IPS DF 4.7 (cell line): ENCODE results near the gene CFAP119.

Experiments
- DNase-seq: peaks from one replicate; pipeline ENCODE4 v3.0.0-alpha.2; 2013; ENCODE audit warnings: low spot score; ENCODE audit errors: extremely low read depth

Gene CFAP119

DNA sequence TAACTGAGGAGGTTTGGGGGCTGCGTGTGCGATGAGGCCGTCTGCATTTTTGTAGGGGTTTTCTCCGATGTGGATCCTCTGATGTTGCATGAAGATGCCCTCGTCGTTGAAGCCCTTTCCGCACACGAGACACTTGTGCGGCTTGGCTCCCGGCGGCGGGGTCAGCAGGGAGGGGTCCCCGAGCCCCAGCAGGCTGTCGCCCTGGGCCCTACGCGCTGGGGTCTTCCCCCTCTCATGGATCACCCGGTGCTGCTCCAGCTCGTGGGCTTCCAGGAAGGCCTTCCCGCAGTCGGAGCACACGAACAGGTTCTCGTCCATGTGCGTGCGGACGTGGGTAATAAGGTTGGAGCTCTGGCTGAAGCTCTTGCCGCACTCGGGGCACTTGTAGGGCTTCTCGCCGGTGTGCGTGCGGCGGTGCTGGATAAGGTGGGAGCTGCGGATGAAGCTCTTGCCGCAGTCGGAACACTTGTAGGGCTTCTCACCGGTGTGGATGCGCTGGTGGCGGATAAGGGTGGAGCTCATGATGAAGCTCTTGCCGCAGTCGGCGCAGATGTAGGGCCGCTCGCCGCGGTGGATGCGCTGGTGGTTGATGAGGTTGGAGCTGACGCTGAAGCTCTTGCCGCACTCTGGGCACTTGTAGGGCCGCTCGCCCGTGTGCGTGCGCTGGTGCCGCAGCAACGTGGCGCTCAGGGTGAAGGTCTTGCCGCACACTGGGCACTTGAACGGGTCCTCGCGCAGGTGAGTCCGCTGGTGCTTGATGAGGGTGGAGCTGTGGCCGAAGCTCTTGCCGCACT is 20.8 kb upstream of the CFAP119 start:
- no peak for DNase-seq

DNA sequence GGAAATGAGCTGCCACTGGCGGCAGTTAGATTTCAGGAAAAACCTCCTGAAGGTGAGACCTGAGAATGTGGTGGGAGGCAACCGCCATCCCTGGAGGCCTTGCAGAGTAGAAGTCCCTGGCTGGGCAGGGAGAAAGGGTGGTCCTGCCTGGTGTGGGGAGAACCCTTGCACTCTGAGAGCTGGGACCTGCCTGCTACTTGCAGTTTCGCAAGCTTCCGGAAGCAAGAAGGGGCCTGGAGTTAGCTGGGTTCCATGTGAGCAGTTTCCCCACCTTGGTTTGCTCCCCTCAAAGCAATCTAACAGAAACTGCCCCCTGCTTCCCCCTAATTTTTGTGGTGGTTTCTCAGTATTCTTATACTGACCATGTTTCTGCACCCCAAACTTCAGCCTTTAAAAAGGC is 18.7 kb upstream of the CFAP119 start:
- DNase-seq, result no peak

DNA sequence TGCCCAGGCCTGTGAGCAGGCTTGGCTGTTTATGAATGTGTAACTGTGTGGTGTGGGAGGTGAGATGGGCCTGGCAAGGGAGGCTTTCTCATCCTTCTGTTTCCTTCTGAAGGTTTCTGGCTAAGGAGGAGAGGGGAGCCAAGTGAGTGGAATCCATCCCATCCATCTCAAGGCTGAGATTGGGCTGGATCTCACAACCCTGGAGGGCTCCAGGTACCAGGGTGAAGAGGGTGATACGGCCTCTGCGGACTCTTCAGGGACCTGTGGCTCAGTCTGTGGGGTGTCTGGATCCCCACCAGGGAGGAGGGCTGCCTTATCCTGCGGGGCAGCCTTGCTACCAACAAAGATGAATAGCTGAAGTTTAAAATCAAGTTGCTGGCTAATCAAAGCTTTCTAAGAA is 18.2 kb upstream of the CFAP119 start:
- DNase-seq, result no peak

DNA sequence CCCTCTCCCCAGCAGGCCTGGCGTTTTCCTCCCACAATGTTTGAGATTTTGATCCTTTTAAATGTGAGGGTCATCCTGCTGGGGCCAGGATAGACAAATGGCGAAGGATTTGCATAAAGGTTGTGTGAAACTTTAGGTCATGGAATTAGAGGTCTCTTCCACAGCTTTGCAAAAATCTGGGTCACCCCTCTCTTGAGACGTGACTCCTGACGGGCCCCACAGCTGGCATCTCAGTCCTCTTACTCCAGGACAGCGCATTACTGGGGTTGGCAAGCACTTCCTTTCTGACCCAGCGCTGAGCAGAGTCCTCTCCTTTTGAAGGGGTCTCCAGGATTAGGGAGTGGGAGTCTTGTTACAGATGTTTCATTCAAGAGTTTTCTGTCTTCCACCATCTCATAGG is 17.7 kb upstream of the CFAP119 start:
- no peak for DNase-seq

DNA sequence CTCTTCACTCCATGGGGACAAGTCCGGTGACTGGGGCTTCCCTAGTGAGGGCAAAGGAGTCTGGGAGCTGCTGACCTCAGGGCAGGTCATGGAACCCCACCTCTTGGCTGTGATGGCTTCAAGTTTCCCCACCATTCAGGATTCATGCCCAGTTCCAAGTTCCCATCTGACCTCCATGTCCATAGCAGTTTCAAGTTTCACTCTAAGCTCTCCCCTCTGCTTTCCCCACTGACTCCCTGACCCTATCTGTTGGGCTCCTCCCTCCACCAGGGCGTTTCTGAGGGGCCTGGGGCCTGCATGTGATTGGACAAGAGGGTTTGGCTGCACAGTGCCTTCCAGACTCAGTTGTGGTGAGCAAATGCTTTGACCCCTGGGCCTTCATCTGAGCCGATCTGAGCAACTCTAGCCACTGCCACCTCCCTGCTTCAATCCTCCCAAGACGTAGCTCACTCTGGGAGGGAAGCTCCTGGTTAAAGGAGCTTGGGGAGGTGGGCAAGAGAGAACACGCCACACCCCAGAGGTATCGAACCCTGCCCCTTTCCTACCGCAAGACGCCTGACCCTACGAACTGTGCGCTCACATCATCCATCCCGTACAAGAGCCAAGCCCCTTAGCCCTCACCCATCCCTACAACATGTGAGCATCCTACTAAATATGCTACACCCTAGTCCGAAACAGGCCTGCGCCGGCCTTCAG is 16.8 kb upstream of the CFAP119 start:
- DNase-seq, result no peak

DNA sequence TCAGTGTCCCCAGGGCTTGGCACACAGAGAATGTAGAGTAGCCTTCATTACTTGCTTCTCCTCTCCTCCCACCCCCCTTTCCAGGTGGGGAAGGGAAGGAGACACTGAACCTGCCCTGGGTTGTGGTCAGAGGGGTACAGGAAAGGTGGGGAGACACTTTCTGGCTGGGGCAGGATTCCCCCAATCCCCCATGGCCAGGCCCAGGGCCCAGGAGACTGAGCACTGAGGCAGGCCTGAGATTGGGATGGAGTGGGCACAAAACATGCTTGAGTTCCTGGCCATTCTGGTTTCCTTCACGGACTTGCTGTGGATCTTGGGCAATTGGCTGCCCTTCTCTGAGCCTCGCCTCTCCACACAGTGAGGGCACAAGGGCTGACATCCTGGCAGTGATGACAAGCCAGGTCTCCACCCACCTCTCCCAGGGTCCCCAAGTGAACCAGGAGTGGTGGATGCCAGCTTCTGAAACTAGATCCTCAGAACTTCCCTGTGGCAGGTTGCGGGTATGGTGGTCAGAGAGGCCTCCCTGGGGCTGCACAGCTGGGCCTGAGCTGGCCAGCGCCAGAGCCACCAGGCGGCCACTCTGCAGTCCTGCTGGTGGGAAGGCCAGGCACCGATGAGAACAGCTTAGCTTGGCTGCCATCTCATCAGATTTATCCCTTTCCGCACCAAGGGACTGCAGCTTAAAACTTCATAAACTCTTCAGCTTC is 15.9 kb upstream of the CFAP119 start:
- DNase-seq, result no peak

DNA sequence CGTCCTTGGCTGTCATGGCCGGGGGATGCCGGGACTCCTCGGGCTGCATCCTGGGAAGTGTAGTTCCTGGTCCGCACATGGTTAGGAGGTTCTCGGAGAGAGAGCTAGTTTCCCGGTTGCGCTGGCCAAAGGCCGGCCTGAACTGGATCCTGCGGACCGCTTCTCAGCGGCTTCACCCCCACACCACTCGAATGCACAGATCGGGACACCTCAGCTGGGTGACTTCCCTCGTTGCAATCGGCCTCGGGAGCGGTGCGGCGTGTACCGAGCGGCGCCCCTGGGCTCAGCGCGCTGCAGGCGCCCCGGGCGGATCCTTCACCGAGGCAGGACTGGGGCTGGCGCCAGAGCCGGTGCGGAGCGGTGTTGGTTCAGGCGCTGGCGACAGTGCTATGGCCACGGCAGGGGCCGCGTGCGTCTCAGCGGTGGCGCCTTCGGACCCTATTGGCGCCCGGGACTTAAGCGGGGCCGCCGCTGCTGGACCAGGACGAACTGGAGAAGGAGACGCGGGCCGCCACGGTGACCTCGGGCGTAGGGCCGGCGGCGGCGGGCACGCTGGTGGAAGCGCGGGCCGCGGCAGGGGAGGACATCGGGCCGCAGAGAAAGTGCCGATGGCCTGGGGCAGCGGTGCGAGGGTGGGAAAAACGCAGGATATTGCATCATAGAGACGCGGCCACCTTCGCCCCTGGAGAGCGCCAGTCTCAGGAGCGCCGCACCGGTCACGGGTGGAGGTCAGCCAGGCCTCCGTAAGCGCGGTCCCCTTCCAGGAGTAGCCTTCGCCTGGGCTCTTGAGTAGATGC is 13.7 kb upstream of the CFAP119 start:
- peak; percentile 78 for DNase-seq

DNA sequence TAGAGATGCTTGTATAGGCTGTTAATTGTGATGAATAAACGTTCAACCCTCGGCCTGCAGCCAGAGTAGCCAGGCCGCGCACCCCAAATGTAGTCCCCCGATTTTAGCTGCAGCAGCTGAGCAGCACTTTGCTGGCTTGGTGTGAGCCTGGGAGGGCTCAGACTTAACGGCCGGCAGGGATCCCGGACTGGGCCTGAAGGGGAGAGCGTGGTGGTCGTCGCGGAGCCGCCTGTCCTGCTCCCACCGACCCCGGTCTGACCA is 13.2 kb upstream of the CFAP119 start:
- no peak for DNase-seq

DNA sequence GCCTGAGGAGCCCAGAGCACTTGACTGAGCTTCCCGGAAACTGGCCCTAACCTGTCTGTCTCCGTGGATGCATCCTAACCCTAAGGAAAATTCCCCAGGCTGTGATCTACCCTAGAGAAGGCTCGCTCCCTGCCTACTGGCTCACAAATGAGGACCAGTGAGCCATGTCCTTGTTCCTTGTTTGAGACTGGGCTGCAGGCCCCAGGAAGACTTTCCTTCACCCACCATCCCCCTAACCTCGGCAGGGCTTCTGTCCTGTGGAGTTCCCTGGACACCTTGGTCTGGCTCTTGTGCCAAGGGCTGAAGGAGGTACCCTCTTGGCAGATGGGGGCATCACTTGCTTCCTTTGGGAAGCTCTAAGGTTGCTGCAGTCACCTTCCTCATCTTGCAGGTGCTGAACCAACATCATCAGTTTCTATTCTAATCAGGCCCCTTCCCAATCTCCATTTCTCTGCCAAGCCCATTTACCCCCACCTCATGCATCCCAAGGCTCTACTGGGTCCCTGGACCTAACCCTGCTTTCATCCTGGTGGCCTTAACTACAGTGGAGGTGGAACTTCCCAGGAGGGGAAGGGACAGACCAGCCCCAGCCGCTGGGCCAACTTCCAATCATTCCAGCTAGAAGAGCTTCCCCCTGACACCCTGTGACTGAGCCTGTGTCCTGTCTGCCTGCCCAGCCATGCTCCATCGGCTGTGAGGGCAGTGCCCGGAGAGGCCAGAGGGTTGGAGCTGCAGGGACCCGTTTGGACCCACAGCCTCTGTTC is 12.7 kb upstream of the CFAP119 start:
- DNase-seq, result no peak

DNA sequence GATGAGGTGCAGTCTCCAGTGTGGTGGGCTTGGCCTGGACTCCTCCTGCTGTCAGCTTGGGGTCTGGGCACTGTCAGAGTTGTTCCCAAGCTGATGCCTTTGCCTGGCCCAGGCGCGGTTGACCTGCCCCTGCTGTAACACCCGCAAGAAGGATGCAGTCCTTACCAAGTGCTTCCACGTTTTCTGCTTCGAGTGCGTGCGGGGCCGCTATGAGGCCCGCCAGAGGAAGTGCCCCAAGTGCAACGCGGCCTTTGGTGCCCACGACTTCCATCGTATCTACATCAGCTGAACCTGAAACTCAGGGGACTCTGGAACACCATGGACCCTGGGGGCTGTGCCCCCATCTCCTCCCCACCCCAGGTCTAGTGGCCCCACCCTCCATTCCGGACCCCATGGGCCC is 12.0 kb upstream of the CFAP119 start:
- no peak for DNase-seq

DNA sequence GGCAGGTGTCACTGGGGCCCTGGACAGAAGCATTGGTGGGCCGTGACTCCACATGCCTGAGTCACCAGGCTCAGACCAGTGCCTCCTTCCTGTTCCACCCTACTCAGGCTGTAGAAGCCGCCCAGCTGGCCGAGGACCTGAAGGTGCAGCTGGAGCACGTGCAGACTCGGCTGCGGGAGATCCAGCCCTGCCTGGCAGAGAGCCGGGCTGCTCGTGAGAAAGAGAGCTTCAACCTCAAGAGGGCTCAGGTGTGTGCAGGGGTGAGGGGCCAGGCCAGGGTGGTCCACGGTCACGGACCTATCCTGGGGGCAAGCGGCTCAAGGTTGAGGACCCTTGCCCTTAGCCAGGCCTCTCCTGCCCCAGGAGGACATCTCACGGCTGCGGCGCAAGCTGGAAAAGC is 9.9 kb upstream of the CFAP119 start:
- no peak for DNase-seq

DNA sequence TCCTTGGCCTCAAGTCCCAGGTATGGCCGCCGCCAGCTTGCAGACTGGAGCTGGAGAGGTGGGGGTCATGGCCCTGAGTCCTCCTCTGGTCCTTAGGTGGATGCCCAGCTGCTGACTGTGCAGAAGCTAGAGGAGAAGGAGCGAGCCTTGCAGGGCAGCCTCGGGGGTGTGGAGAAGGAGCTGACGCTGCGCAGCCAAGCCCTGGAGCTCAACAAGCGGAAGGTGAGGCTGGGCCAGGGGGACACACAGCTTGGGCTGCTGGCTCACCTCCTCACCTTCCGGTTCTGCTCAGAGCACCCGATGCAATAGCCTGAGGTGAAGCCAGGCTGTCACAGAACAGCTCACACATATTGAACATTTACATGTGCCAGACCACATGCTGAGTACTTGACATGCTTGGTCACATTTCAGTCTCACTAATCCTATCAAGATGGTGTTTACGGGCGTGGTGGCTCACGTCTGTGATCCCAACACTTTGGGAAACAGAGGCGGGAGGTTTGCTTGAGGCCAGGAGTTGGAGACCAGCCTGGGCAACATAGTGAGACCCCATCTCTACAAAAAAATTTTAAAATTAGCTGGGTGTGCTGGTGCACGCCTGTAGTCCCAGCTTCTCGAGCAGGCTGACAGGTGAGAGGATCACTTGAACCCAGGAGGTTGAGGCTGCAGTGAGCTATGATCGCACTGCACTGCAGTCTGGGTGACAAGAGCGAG is 7.7 kb upstream of the CFAP119 start:
- no peak for DNase-seq

DNA sequence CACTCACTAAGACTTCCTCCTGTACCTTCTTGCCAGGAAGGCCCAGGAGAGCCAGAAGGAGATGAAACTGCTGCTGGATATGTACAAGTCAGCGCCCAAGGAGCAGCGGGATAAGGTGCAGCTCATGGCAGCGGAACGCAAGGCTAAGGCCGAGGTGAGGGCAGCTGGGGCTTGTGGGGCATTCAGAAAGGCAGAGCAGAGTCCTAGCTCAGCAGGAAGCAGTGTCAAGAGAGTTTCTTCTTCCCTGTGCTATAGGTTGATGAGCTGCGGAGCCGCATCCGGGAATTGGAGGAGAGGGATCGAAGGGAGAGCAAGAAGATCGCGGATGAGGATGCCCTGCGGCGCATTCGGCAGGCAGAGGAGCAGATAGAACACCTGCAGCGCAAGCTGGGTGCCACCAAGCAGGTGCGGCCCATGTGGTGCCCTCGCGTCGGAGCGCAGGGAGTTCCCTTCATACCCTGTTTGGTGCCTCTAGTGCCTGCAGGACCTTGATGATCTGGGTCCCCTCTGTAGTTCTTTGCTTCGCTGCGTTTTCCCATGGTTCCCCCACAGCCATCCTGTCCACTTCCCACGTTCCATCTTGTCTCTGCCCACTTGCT is 6.8 kb upstream of the CFAP119 start:
- DNase-seq, result no peak

DNA sequence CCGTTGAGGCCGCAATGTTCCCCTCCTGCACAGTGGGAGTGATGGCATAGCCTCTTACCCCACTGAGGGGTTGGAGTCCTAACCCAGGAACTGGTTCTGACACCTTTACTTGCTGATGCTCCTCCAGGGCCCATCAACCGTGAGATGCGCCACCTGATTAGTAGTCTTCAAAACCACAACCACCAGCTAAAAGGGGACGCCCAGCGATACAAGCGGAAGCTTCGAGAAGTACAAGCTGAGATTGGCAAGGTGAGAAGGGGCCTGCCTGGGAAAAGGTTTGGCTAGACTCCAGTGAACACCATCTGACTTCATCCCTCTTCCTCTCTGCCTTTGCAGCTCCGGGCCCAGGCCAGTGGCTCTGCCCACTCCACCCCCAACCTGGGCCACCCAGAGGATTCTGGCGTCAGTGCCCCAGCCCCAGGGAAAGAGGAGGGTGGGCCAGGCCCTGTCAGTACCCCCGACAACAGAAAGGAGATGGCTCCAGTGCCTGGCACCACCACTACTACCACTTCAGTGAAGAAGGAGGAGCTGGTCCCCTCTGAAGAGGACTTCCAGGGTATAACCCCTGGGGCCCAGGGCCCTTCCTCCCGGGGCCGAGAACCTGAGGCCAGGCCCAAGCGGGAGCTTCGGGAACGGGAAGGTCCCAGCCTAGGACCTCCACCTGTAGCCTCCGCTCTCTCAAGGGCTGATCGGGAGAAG is 6.1 kb upstream of the CFAP119 start:
- no peak for DNase-seq

DNA sequence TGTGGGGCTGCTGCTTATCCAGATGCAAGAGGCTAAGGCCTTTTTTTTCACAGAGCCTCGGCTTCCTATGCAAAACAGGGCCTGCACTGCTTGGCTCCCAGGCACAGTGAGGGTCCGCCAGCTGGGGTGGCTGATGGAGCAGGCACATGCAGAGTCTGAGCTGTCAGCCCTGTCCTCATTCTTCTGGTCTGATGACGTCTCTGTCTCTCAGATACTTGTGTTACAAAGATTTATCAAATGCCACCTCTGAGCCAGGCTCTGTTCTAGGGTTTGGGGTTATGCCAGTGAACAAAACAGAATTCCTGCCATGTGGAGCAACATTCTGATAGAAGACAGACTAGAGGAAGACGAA is 5.0 kb upstream of the CFAP119 start:
- no peak for DNase-seq

DNA sequence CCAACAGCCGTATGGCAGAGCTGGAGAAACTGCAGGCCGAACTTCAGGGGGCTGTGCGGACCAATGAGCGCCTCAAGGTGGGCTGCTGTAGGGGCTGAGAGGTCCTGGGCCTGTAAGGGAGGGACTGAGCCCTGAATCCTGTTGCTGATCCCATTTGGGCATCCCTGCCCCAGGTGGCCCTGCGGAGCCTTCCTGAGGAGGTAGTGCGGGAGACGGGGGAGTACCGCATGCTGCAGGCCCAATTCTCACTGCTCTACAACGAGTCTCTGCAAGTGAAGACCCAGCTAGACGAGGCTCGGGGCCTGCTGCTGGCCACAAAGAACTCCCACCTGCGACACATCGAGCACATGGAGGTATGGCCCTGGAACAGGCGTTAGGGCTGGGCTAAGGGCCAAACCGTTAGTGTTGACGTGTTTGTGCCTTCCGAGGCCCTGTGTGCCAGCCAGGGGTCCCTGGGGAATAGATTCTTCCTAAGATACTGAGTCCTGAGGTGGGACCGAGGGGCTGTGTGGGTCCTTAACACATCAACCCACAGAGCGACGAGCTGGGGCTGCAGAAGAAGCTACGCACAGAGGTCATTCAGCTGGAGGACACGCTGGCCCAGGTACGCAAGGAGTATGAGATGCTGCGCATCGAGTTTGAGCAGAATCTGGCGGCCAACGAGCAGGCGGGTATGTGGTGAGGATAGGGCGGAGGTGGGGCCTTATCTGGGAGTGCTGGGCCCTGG is 4.5 kb upstream of the CFAP119 start:
- no peak for DNase-seq

DNA sequence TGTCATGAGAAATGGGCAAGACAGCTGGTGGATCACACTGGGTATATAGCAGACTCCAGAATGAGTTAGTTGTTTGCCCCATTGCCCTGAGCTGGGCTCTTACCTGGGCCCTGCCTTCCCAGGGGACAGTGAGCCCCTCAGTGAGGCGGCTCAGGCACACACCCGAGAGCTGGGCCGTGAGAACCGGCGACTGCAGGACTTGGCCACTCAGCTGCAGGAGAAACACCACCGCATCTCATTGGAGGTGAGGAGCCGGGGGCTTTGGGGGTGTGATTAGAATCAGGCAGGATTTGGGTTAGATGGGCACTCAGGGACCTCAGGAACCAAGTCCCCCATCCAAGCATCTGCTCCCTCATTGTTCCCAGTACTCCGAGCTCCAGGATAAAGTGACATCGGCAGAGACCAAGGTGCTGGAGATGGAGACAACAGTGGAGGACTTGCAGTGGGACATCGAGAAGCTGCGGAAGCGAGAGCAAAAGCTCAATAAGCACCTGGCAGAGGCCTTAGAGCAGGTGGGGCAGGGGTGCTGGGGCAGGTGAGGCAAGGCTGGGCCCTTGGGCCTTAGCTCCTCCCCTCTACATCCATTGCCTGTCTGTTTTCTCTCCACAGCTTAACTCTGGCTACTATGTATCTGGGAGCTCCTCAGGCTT is 3.1 kb upstream of the CFAP119 start:
- no peak for DNase-seq

DNA sequence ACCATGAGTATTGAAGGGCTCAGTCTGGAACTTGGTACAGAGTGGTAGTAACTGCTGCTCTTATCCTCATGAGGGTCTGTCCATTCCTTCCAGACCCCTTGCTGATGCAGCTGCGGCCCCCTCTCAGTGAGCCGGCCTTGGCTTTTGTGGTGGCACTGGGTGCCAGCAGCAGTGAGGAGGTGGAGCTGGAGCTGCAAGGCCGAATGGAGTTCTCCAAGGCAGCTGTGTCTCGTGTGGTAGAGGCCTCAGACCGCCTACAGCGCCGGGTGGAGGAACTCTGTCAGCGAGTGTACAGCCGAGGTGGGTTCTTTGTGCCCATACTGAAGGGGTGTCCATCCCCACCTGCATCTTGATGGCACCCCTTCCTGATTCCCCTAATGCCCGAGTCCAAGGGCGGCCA is 2.2 kb upstream of the CFAP119 start:
- no peak for DNase-seq
